HG02642 (cell line): ENCODE measurements around the gene MSH5.
"Not testable (repeated sequence)": the region's sequence is repeated elsewhere in the genome, so short reads cannot be mapped to it uniquely, and the experiment has no call there.

Experiments used
- ATAC-seq: cut with Tn5 transposase; IDR thresholded peaks from one replicate; pipeline ENCODE4 v1.9.1; 2021; ENCODE audit warnings: mild to moderate bottlenecking; ENCODE audit not compliant: unreplicated experiment, poor library complexity

The MSH5 gene

GRCh38 chr6:31795616-31796298 lies 56.0 kb downstream of the MSH5 start, which contains the start of gene VARS1:
Gene VARS1, minus strand, starts transcription at chr6:31795752. Its CDS starts 535 bp downstream, at chr6:31795217.
- peak; percentile 78 for ATAC-seq

GRCh38 chr6:31796993-31797385 lies 57.2 kb downstream of the MSH5 start:
- no peak for ATAC-seq

GRCh38 chr6:31797588-31797987 lies 57.8 kb downstream of the MSH5 start:
- no peak for ATAC-seq

- ATAC-seq = no peak
Measured at GRCh38 chr6:31799781-31800180, 60.0 kb downstream of the MSH5 start.

GRCh38 chr6:31801031-31801927 lies 61.5 kb downstream of the MSH5 start:
- ATAC-seq = not testable (repeated sequence)

GRCh38 chr6:31805939-31806469 lies 66.2 kb downstream of the MSH5 start:
- ATAC-seq = no peak

- peak; percentile 93 for ATAC-seq
Measured at GRCh38 chr6:31806470-31807272, 66.9 kb downstream of the MSH5 start, which contains the start of gene LSM2. Gene LSM2, minus strand, starts transcription at chr6:31806966. Its CDS starts 209 bp downstream, at chr6:31806757.

- ATAC-seq = not testable (repeated sequence)
Measured at GRCh38 chr6:31808599-31808998, 68.8 kb downstream of the MSH5 start.

- no peak for ATAC-seq
Measured at GRCh38 chr6:31811645-31812044, 71.8 kb downstream of the MSH5 start.
